HG03196 (cell line): ENCODE measurements around the gene PODXL.
A peak's percentile ranks its signal among the peaks of the same experiment; 100 is the strongest.
"Not testable (repeated sequence)": the region's sequence is repeated elsewhere in the genome, so short reads cannot be mapped to it uniquely, and the experiment has no call there.

Experiments used
- ATAC-seq: cut with Tn5 transposase; IDR thresholded peaks from one replicate; pipeline ENCODE4 v1.9.1; 2021; ENCODE audit not compliant: unreplicated experiment

PODXL gene

GRCh38 chr7:131511774-131512535 is 44.5 kb downstream of the PODXL start:
- ATAC-seq, result no peak

DNA sequence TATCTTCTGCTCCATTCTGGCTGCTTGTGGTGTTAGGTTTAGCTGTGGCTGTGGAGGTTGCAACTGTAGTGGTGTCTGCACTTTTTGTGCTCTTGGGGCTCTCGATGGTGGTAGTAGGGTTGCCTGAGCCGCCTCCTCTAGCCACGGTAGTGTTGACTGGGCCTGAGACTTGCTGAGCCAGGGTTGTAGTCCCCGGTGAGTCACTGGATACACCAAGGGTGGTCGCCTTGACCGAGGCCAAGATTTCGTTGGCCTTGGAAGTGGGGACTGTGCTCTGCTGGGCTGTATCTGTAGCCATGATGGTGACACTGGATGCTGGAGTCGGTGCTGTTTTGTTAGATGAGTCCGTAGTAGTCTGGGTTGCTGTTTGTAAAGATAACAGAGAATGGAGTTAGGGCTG is 45.4 kb downstream of the PODXL start:
- ATAC-seq, result no peak

DNA sequence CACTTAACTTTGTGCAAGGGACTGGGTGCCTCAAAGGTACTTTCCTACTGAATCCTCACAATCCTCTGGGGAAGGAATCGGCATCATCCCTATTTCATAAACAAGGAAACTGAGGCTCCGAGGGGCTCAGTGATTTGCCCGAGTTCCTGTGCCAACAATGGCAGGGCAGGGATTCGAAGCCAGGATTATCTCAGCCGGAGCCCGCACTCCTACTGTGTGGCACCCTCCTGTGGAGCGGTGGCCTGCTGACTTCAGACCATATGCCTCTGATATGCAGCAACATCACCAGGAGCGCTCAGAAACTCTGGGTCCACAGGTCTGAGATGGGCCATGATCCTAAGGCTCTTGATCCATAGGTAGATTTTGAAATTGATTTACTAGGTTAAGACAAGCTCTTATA is 46.6 kb downstream of the PODXL start:
- no peak for ATAC-seq

GRCh38 chr7:131508754-131509486 is 47.5 kb downstream of the PODXL start:
- no peak for ATAC-seq

DNA sequence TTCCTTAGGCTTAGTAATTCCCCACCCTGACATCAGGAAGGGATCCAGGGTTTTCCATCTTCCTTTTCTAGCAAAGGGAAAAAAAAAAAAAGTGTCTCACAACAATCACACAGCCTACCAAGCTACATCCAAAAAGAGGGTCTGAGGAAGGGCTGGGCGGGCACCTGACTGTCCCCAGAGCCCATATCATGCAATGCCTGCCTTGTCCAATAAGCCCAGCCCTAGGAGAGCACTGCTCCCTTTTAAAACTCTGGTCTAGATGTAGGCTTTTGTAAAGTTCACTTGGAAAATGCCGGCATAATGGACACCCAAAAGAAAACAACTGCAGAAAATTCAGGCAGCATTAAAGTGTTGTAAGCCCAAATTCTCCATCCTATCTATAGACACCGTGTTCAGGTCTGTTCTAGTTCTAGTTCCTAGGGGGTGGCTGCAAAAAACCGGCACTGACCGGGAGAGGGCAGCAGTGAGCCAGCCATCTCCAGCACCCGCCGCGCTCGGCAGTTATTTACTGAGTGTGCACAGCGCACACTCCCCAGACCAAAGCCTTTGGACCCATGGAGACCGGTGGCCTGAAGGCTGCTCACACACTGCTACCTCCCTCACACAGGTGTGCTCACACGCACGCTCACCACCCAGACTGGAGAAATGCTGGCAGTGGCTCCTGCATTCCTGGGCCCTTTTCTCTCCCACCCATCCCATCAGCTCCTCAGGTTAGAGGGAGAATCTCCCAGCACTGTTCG is 48.7 kb downstream of the PODXL start:
- peak; percentile 71 for ATAC-seq

DNA sequence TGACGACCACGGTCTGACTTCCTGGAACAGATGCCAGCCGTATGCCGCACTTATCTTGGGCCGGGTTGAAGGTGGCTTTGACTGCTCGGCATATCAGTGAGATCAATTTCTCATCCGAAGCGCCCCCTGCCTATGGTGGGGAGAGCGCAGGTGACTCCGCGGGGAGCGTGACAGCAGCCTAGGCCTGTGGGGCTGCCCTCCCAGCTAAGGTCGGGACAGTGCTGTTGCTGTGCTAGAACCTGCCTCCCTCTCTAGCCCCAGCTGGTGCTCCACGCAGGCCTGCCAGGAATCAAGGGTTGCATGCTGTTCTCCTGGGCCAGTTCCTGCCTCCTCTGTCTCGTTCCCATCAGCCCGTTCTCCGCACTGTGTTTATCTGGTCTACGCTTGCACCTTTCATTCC is 49.8 kb downstream of the PODXL start:
- no peak for ATAC-seq

DNA sequence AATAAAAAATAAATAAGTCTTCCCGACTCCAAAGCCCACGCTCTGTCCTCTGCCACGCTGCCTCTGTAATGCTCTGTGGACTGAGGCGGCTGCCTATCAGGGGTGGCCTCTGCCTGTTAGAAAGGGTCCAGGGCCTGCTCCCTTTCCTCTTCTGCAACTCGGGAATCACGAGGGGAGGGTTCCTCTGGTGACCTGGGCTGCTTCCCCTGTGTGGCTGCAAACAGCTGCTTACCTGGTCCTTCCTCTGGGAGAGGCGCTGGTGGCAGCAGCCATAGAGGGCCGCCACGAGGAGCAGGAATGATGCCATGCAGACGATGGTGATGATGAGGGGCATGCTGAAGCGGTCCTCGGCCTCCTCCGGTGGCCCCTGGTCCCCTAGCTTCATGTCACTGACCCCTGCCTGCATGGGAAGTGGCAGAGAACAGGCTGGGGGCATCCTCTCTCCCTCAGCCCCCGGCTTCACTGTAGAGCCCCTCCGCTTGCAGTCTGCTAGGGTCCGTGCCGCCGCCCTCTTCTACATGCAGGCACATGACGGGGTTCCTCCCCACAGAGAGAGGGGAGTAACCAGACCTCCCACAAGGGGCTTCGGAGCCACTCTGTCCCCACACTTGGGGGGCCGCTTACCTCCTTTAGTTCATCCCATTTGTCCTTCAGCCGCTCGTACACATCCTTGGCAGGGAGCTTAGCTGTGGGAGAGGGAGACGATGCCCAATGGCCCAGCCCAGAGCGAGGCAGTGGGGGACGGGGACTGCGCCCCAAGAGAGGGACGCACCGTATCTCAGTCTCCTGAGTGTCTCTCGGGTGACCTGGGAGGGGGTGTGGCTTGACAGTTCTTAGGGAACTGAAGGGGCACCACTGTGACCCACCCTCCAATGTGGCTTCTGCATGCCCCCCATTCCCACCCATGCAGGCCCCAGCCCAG is 50.5 kb downstream of the PODXL start:
- ATAC-seq, result no peak

DNA sequence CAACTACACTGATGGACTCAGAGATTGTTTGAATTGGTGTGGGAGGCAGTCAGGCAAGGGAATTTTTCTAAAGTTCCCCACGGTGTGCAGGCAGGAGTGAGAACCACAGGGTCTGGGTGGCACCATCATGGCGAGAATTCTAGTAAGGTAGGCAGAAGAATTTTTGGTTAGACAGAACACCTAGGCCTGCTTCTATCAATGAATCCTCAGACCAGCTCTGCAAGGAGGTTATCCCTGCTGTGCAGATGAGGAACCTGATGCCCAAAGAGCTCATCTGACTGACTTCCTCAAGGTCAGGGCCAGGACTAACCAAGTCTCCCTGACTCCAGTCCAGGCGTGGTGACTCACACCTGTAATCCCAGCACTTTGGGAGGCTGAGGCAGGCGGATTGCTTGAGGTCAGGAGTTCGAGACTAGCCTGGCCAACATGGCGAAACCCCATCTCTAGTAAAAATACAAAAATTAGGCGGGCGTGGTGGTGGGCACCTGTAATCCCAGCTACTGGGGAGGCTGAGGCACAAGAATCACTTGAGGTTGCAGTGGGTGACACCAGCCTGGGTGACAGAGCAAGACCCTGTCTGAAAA is 51.3 kb downstream of the PODXL start:
- not testable (repeated sequence) for ATAC-seq

DNA sequence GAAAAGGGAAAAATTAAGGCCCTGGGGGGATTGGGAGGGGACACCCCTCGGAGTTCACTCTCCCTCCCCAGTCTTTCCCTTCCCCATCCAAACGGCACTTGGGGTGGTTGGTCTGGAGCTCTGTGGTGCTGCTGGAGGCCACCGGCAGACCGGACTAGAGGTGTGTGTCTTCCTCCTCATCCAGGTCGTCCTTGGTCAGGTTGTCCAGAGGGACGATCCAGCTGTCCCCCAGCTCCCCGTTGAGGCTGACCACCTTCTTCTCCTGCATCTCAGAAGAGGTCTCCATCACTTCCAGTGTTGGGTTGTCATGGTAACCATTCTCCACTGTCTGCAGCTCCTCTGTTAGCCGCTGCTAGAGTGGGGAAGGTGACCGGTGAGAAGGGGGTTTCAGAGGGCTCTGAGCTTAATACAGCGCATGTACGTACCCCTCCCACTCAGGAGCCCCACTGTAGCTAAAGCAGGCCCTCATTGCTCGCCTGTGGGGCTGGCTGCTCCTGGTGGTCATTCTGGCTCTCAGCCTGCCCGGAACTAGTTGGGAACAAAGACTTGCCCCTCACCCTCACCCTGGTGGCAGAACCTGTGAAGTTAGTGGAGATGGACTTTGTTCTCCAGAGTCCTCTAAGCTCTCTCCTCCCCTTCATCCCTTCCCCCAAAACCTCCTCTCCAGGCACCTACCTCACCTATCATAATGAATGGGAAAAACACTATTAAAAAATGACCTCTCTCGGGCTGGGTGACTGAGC is 52.1 kb downstream of the PODXL start:
- ATAC-seq, result no peak

- no peak for ATAC-seq
These were observed 52.8 kb downstream of the PODXL start for GRCh38 chr7:131503639-131504038.

- no peak for ATAC-seq
These were observed 53.5 kb downstream of the PODXL start for GRCh38 chr7:131502810-131503508.

DNA sequence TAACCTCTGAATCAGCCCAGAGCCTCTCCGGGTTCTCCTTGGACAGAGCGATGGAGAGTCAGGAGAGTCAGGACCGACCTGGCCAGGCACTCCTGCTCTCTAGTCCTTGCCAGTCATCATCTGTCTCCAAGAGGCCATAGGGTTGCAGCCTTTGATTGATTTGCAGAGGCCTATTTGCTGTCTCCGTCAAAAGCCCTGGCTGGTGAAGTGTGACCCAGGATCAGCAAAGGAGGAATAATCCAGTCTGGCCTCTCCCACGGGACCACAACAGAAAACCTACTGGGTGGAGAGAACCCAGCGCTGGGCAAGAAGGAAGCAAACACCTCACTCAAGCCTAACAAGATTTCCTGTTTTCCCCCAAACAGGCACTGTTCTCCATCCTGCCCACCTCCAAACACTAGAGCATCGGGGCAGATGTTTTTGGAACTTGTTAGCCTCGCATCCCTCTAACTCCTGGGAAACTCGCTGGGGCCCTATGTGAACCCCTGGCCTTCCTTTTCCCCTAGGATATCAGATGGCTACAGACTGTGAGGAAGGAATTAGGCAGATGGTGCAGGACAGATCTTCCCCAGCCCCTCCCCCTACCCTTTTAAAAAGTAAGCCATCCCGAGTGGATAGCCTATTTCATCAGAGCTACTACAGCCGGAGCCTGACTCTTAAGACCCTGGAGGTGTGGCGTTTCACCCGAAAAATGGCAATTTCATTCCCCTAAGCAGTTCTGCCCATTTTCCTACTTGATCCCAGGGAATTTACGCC is 54.3 kb downstream of the PODXL start:
- ATAC-seq, result no peak

DNA sequence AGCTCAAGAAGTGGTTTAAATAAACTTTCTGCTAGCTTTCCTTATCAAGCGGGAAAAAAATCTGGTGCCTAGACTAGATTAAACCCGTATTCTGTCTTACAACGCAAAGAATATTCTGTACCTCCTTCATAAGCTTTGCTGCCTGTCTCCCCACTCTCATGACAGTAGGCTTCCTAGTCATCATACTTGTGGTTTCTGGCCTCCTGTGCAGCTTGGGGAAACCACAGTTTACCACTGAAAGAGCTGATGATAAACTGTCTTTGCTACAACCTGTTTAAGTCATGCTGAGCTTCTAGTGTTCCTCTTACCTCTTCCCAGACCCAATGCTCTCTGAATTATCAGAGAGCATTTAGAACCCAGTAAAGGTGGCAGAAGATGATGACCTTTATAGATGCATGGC is 55.0 kb downstream of the PODXL start:
- ATAC-seq, result peak; percentile 89

GRCh38 chr7:131500357-131500756 is 56.1 kb downstream of the PODXL start:
- no peak for ATAC-seq

DNA sequence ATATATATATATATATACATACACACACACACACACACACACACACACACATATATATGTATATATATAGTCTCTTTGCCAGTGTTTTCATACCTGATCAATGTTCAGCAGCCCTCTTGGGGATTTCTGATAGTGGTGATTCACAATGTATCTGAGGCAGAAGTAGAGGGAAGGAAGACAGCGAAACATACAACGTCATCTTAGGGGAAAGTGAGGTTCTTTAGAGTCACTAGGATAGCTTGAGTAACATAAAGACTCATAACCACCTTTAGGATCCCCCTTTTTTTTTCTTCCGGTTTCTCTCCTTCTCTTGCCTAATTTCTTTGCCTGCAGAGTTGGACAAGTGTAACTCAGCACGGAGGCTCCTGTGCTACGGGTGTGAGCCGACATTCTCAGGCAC is 56.6 kb downstream of the PODXL start:
- ATAC-seq, result no peak

GRCh38 chr7:131498237-131498885 is 58.1 kb downstream of the PODXL start:
- no peak for ATAC-seq

DNA sequence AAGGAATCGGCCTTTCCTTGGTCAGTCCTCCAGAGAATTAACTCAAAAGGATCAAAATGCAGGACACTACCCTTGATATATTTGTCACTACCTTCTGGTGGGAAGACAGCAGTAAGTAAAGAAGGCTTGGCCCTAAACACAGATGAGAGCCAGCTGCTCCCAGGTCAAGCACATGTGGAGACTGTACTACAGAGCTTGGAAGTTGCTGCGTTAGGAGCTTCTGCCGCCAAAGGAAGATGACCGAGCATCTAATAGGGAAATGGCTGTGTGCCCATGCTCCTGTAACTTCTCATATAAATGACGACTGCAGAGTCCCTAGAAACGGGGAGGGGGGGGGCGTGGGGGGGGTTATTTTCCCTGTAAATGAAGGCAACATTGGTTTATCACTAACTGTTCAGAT is 59.0 kb downstream of the PODXL start:
- ATAC-seq, result no peak
